Measurements from ENCODE around the gene ALMS1. TPM values are rescaled to one million over a fixed set of nuclear protein-coding genes. Genes with fewer than 3 reads are reported as not detected.
A peak's percentile ranks its signal among the peaks of the same experiment; 100 is the strongest.
"Not testable (repeated sequence)": the region's sequence is repeated elsewhere in the genome, so short reads cannot be mapped to it uniquely, and the experiment has no call there.

The ALMS1 gene
- total and polyA plus RNA-seq, 9 of the 15 experiments (the other 6 are each of a cell fraction or from before 2014, with no cell fraction given), result 1.4 to 26.3 (median 13.6) TPM

DNA sequence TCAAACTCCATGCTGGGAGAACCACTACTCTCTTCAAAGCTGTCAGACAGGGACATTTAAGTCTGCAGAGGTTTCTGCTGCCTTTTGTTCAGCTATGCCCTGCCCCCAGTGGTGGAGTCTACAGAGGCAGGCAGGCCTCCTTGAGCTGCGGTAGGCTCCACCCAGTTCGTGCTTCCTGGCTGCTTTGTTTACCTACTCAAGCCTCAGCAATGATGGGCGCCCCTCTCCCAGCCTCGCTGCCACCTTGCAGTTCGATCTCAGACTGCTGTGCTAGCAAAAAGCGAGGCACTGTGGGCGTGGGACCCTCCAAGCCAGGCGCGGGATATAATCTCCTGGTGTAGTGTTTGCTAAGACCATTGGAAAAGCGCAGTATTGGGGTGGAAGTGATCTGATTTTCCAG is 262.1 kb downstream of the ALMS1 start:
- H3K27ac ChIP-seq (ENCODE audit: extremely low read depth, low read depth, low read length); POLR2A ChIA-PET; H3K79me2 ChIP-seq (ENCODE audit: control insufficient read depth, insufficient read depth, low read length); H3K4me3 ChIP-seq; intact Hi-C loops (cut with micrococcal nuclease); CTCF ChIA-PET (ENCODE audit: low intra/inter-chr PET ratio); H3K4me1 ChIP-seq (replicated peaks in 1 of 2; ENCODE audit: control insufficient read depth in 2 of 2, insufficient read depth in 2 of 2, low read length in 2 of 2); H3K9me3 ChIP-seq (replicated peaks; ENCODE audit: control insufficient read depth, insufficient read depth, low read depth, low read length); BruUV-seq (replicated peaks); FAIRE-seq; H4K20me1 ChIP-seq (replicated peaks; ENCODE audit: control insufficient read depth, insufficient read depth, low read length); H3K9me1 ChIP-seq (ENCODE audit: control insufficient read depth, insufficient read depth, low read length); H3K36me3 ChIP-seq (ENCODE audit: control insufficient read depth, insufficient read depth, low read length); ATAC-seq; DNase-seq (ENCODE audit: extremely low read depth in 1 of 4, low spot score in 3 of 4); H3K9ac ChIP-seq (ENCODE audit: insufficient read depth in 1 of 2, low read depth in 2 of 2, low read length in 2 of 2); H3K4me2 ChIP-seq (ENCODE audit: insufficient read depth, low read length); in situ Hi-C loops (cut with MboI): not testable (repeated sequence)
- peak overlapping the region; percentile 50; the same call in 1 of the 2 replicates for H2AFZ ChIP-seq (ENCODE audit: low read depth, low read length)
- WGBS (ENCODE audit: insufficient coverage, low coverage, missing lambda C conversion rate), result 0% methylated on average over 10 of the region's 10 CpGs
- peaks cover 7 to 40% of the 10 kb centered on the region in 2 experiments; a peak in 4 of 5 replicates for H3K27me3 ChIP-seq (ENCODE audit: control insufficient read depth in 2 of 2, insufficient read depth in 2 of 2, low read length in 2 of 2)
- TF ChIP-seq RAD21 (CRISPR knock-in tag; conservative IDR thresholded peaks at IDR 0.05 in 1 of 2, IDR thresholded peaks at IDR 0.05 in 1 of 2) (0 out of 4 replicates have a peak, but pooled peaks of 1 of the 2 experiments have one; percentile 15), FOXA3 (CRISPR knock-in tag; conservative IDR thresholded peaks at IDR 0.05 in 1 of 2, IDR thresholded peaks at IDR 0.05 in 1 of 2) (peak in 1 of 2 experiments; percentile 58; a peak in 2 of 4 replicates), FOXK2 (conservative IDR thresholded peaks at IDR 0.05 in 1 of 2, IDR thresholded peaks at IDR 0.05 in 1 of 2; ENCODE audit: low read depth in 2 of 2) (0 out of 4 replicates have a peak, but pooled peaks of 1 of the 2 experiments have one; percentile 22), ZNF766 (CRISPR knock-in tag; conservative IDR thresholded peaks at IDR 0.05) (0 out of 2 replicates have a peak, but pooled peaks have one; percentile 55)

Measured in K562 (cell line).